Measurements from ENCODE around the gene HAAO.

GRCh38 chr2:42768706-42769256, 23.6 kb downstream of the HAAO start:
- no peak for TF ChIP-seq CTCF (IDR thresholded peaks at IDR 0.05)
- TF ChIP-seq ZFX (IDR thresholded peaks at IDR 0.05; ENCODE audit: borderline replicate concordance) = no peak
